OCI-LY1 (cell line): Measurements from ENCODE around the gene HDGFL2.

Experiments
- H2AFZ ChIP-seq: fragments of 200-600 bp; sonication (generic), shearing (Covaris generic); 2 replicates; pipeline ENCODE4 v1.6.0; 2014; ENCODE audit warnings: antibody characterized with exemption, mild to moderate bottlenecking, low read length
- H3F3A ChIP-seq: fragments of 200-600 bp; sonication (generic), shearing (Covaris generic); 2 replicates; pipeline ENCODE4 v1.6.0; 2014; ENCODE audit warnings: mild to moderate bottlenecking, antibody characterized with exemption, low read length, moderate library complexity; ENCODE audit not compliant: insufficient read depth
- H3K27ac ChIP-seq: fragments of 200-600 bp; sonication (generic); 2 replicates; pipeline ENCODE4 v1.5.1; 2014; ENCODE audit warnings: low read length, mixed run types, mild to moderate bottlenecking, low read depth; ENCODE audit not compliant: poor library complexity, severe bottlenecking
- H3K27me3 ChIP-seq: fragments of 200-600 bp; sonication (generic); 2 replicates; pipeline ENCODE4 v1.6.0; 2014; ENCODE audit warnings: antibody characterized with exemption, mild to moderate bottlenecking, low read length, moderate library complexity; ENCODE audit not compliant: insufficient read depth
- H3K36me3 ChIP-seq: fragments of 200-600 bp; sonication (generic); 2 replicates; pipeline ENCODE4 v1.6.1; 2014; ENCODE audit warnings: mild to moderate bottlenecking, antibody characterized with exemption, low read length, moderate library complexity, mixed read lengths; ENCODE audit not compliant: insufficient read depth
- H3K4me1 ChIP-seq: fragments of 200-600 bp; sonication (generic); 2 replicates; pipeline ENCODE4 v1.5.1; 2014; ENCODE audit warnings: mild to moderate bottlenecking, low read length, moderate library complexity; ENCODE audit not compliant: insufficient read depth, severe bottlenecking
- H3K4me2 ChIP-seq: fragments of 200-600 bp; sonication (generic), shearing (Covaris generic); 2 replicates; pipeline ENCODE4 v1.6.1; 2014; ENCODE audit warnings: low read length
- H3K4me3 ChIP-seq: fragments of 200-600 bp; sonication (generic); 2 replicates; pipeline ENCODE4 v1.5.1; 2014; ENCODE audit warnings: low read length, low read depth, mild to moderate bottlenecking, mixed read lengths; ENCODE audit not compliant: poor library complexity, severe bottlenecking
- H3K79me2 ChIP-seq: fragments of 200-600 bp; shearing (Covaris generic); 2 replicates; pipeline ENCODE4 v1.6.1; 2016; ENCODE audit warnings: mixed run types, low read length, mixed read lengths; ENCODE audit not compliant: insufficient read depth
- H3K9ac ChIP-seq: fragments of 200-600 bp; sonication (generic), shearing (Covaris generic); 2 replicates; pipeline ENCODE4 v1.6.1; 2014; ENCODE audit warnings: mild to moderate bottlenecking, low read length, mixed read lengths
- H3K9me2 ChIP-seq: fragments of 200-600 bp; sonication (generic), shearing (Covaris generic); 2 replicates; pipeline ENCODE4 v1.6.1; 2014; ENCODE audit warnings: low read depth, mild to moderate bottlenecking, low read length, mixed read lengths
- H3K9me3 ChIP-seq: fragments of 200-600 bp; shearing (Covaris generic); 2 replicates; pipeline ENCODE4 v1.6.1; 2014; ENCODE audit warnings: low read length, mixed read lengths
- H4K20me1 ChIP-seq: fragments of 200-600 bp; sonication (generic), shearing (Covaris generic); 2 replicates; pipeline ENCODE4 v1.6.0; 2016; ENCODE audit warnings: mild to moderate bottlenecking, low read length; ENCODE audit not compliant: insufficient read depth
- EZH2 ChIP-seq: fragments of 200-600 bp; sonication (generic), shearing (Covaris generic); IDR thresholded peaks from 2 replicates; pipeline ENCODE4 v1.8.0; 2017; ENCODE audit warnings: borderline replicate concordance, mixed run types, mild to moderate bottlenecking, antibody characterized with exemption, low read length, moderate library complexity, mixed read lengths
- TF ChIP-seq, protein P1 (sequence below): fragments of 200-600 bp; sonication (generic), shearing (Covaris generic); IDR thresholded peaks from 2 replicates; pipeline ENCODE4 v1.5.1; 2017; ENCODE audit warnings: mild to moderate bottlenecking, antibody characterized with exemption, low read length, moderate library complexity, mixed read lengths

HDGFL2 gene

DNA sequence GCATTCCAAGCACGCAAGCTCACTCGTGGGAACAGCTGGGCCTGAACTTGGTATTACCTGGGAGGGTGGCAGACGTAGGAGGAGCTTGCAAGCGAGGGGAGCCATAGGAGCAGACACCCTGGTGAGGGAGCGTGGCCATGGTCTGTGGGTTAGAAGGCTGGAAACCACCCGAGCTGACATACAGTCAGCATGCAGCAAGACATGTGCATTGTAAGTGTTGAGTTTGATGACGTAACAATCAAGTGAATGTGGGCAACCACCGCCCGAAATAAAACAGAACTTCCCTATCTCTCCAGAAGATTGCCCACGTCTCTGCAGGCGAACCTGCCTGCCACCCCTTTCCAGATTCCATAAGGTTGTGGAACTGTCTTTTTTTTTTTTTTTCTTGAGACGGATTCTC, 41.3 kb upstream of the HDGFL2 start:
- no peak overlapping the region for H3K9ac ChIP-seq
- H3K4me3 ChIP-seq, result no peak overlapping the region
- TF ChIP-seq EZH2, result no peak
- TF ChIP-seq, protein P1, sequence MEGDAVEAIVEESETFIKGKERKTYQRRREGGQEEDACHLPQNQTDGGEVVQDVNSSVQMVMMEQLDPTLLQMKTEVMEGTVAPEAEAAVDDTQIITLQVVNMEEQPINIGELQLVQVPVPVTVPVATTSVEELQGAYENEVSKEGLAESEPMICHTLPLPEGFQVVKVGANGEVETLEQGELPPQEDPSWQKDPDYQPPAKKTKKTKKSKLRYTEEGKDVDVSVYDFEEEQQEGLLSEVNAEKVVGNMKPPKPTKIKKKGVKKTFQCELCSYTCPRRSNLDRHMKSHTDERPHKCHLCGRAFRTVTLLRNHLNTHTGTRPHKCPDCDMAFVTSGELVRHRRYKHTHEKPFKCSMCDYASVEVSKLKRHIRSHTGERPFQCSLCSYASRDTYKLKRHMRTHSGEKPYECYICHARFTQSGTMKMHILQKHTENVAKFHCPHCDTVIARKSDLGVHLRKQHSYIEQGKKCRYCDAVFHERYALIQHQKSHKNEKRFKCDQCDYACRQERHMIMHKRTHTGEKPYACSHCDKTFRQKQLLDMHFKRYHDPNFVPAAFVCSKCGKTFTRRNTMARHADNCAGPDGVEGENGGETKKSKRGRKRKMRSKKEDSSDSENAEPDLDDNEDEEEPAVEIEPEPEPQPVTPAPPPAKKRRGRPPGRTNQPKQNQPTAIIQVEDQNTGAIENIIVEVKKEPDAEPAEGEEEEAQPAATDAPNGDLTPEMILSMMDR, result no peak
- H3F3A ChIP-seq, result no peaks in the 10 kb centered on the region
- H3K27ac ChIP-seq, result no peak overlapping the region
- H3K4me1 ChIP-seq, result peaks cover 9% of the 10 kb centered on the region
- H3K36me3 ChIP-seq, result peaks cover 78% of the 10 kb centered on the region
- no peaks in the 10 kb centered on the region for H3K79me2 ChIP-seq
- no peaks in the 10 kb centered on the region for H3K9me3 ChIP-seq
- no peak overlapping the region for H2AFZ ChIP-seq
- H4K20me1 ChIP-seq, result no peaks in the 10 kb centered on the region
- no peaks in the 10 kb centered on the region for H3K27me3 ChIP-seq
- H3K9me2 ChIP-seq, result no peaks in the 10 kb centered on the region
- no peak overlapping the region for H3K4me2 ChIP-seq

DNA sequence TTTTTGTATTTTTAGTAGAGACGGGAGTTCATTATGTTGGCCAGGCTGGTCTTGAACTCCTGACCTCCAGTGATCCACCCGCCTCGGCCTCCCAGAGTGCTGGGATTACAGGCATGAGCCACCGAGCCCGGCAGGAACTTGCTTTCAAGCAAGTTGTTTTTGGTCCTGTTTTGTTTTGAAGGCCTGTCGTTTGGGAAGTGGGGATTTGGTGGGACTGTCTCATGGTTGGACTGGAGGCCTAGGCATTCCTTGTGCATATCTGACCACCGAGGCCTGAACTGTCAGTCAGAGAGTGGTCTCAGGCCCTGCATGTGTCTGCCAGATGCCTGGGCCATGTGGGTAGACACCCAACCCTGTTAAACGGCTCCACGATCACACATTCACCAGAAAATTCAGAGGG, 40.8 kb upstream of the HDGFL2 start:
- Histone ChIP-seq H3K27me3 (no peaks in the 10 kb centered on the region), H3K4me1 (peaks cover 9% of the 10 kb centered on the region), H2AFZ (no peak overlapping the region), H3K4me2 (no peak overlapping the region), H3K27ac (peak overlapping the region; percentile 56), H3K9me2 (no peaks in the 10 kb centered on the region), H4K20me1 (no peaks in the 10 kb centered on the region), H3K79me2 (no peaks in the 10 kb centered on the region), H3K9me3 (no peaks in the 10 kb centered on the region), H3K36me3 (peaks cover 79% of the 10 kb centered on the region), H3K4me3 (no peak overlapping the region), H3F3A (no peaks in the 10 kb centered on the region), H3K9ac (no peak overlapping the region; the same call in 1 of the 2 replicates)
- TF ChIP-seq EZH2, result no peak

DNA sequence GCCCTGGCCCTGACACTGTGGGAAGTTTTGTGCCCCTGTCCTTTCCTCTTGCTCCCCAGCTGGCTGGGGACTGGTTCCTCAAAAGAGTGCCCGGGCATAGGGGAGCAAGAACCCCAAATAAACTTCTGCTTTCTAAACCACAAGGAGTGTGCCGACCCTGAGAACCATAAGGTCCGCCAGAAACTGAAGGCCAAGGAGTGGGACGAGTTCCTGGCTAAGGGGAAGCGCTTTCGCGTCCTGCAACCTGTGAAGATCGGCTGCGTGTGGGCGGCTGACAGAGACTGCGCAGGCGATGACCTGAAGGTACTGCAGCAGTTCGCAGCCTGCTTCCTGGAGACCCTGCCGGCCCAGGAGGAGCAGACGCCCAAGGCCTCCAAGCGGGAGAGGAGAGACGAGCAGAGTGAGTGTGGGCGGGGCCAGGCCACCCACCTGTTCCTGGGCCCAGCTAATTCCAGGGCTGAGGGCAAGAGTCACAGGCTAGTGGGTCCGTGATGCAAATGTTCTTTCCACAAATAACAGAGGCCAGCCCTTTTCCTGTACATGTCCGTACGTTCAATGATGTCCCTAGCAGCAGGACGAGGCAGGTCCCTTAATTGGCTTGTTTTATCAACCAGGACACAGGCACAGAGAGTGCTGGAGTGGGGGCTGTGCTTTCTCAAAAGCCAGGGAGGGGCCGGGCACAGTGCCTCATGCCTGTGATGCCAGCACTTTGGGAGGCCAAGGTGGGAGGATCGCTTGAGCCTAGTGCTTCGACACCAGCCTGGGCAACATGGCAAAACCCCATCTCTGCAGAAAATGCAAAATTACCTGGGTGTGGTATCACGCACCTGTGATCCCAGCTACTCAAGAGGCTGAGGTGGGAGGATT, 40.1 kb upstream of the HDGFL2 start:
- no peaks in the 10 kb centered on the region for H4K20me1 ChIP-seq
- no peak for TF ChIP-seq EZH2
- TF ChIP-seq, protein P1, result no peak
- peak overlapping the region; percentile 56 for H3K27ac ChIP-seq
- H3K9me3 ChIP-seq, result no peaks in the 10 kb centered on the region
- no peak overlapping the region; the same call in 1 of the 2 replicates for H3K9ac ChIP-seq
- H3K79me2 ChIP-seq, result no peaks in the 10 kb centered on the region
- peaks cover 86% of the 10 kb centered on the region for H3K36me3 ChIP-seq
- no peak overlapping the region for H3K4me2 ChIP-seq
- no peaks in the 10 kb centered on the region for H3K9me2 ChIP-seq
- peaks cover 9% of the 10 kb centered on the region for H3K4me1 ChIP-seq
- H3K27me3 ChIP-seq, result no peaks in the 10 kb centered on the region
- H3K4me3 ChIP-seq, result no peak overlapping the region
- no peaks in the 10 kb centered on the region for H3F3A ChIP-seq
- no peak overlapping the region for H2AFZ ChIP-seq
